ENCODE results near the gene AKT1.

- TF ChIP-seq ZNF557 (CRISPR knock-in tag; IDR thresholded peaks at IDR 0.05) (no peak), ZNF33B (CRISPR knock-in tag; IDR thresholded peaks at IDR 0.05) (no peak), ZZZ3 (CRISPR knock-in tag; IDR thresholded peaks at IDR 0.05; ENCODE audit: borderline replicate concordance) (no peak), CTCF (CRISPR knock-in tag; IDR thresholded peaks at IDR 0.05) (no peak), RFX3 (CRISPR knock-in tag; IDR thresholded peaks at IDR 0.05) (no peak), RARG (CRISPR knock-in tag; IDR thresholded peaks at IDR 0.05; ENCODE audit: low read depth) (no peak), MXD4 (CRISPR knock-in tag; IDR thresholded peaks at IDR 0.05) (no peak), PRPF4 (IDR thresholded peaks at IDR 0.05; ENCODE audit: low read depth, low read length, poor library complexity, severe bottlenecking) (no peak), SNRNP70 (IDR thresholded peaks at IDR 0.05; ENCODE audit: low read depth, low read length) (no peak), YY1 (IDR thresholded peaks at IDR 0.05; ENCODE audit: insufficient read depth, insufficient replicate concordance, low read depth, low read length) (no peak), ZNF224 (CRISPR knock-in tag; IDR thresholded peaks at IDR 0.05) (no peak), ZNF335 (CRISPR knock-in tag; IDR thresholded peaks at IDR 0.05) (no peak)
Measured at GRCh38 chr14:104786091-104786586, 9.4 kb downstream of the AKT1 start.
